IMR-90 (cell line): Measurements from ENCODE around the gene TFPI. TPM values are rescaled to one million over a fixed set of nuclear protein-coding genes. Genes with fewer than 3 reads are reported as not detected.

Experiments used
- ATAC-seq: fragments of 200-7000 bp; cut with Tn5 transposase; 2 replicates; pipeline ENCODE4 v1.9.1; 2020; ENCODE audit warnings: low read depth, mild to moderate bottlenecking, moderate library complexity
- BruUV-seq: library from RNA; stranded (reverse); fragments of 400-500 nt; replicated peaks from 2 replicates; lab custom pipeline; 2021; lab: Mats Ljungman, UMichigan
- CTCF ChIA-PET: fragments of 300-600 bp; formaldehyde crosslinking; extraction: SDS; loops from one replicate; lab custom pipeline; 2021; ENCODE audit warnings: antibody characterized with exemption; lab: Yijun Ruan, JAX
- POLR2A ChIA-PET: fragments of 300-600 bp; sonication (Branson Sonifier 250); formaldehyde crosslinking; loops from one replicate; lab custom pipeline; 2022; ENCODE audit warnings: antibody characterized with exemption; ENCODE audit not compliant: unreplicated experiment; lab: Charles Lee
- DNase-seq: peaks from one replicate; pipeline ENCODE4 v3.0.0; 2013
- H2AFZ ChIP-seq: replicated peaks from 2 replicates; pipeline ENCODE3; 2013; ENCODE audit warnings: low read length, mild to moderate bottlenecking; ENCODE audit not compliant: poor library complexity
- H2AK5ac ChIP-seq: 2 replicates; pipeline ENCODE4 v1.6.1; 2013; ENCODE audit warnings: low read depth, low read length, inconsistent platforms
- H2AK9ac ChIP-seq: replicated peaks from 2 replicates; pipeline ENCODE3; 2013; ENCODE audit warnings: mild to moderate bottlenecking, low read depth, low read length, moderate library complexity; ENCODE audit not compliant: poor library complexity
- H2BK120ac ChIP-seq: 2 replicates; pipeline ENCODE4 v1.6.1; 2013; ENCODE audit warnings: low read depth, low read length, inconsistent platforms
- H2BK15ac ChIP-seq: 3 replicates; pipeline ENCODE4 v1.6.1; 2013; ENCODE audit warnings: low read depth, low read length, inconsistent platforms
- H2BK20ac ChIP-seq: 2 replicates; pipeline ENCODE4 v1.6.1; 2013; ENCODE audit warnings: low read depth, mild to moderate bottlenecking, inconsistent platforms, low read length, moderate library complexity
- H2BK5ac ChIP-seq: 2 replicates; pipeline ENCODE4 v1.6.1; 2013; ENCODE audit warnings: mild to moderate bottlenecking, low read depth, low read length, inconsistent platforms; ENCODE audit not compliant: poor library complexity, severe bottlenecking
- H3K14ac ChIP-seq: replicated peaks from 2 replicates; pipeline ENCODE4 v1.6.1; 2013; ENCODE audit warnings: low read depth, low read length, inconsistent platforms
- H3K18ac ChIP-seq: 2 replicates; pipeline ENCODE4 v1.6.1; 2013; ENCODE audit warnings: low read depth, low read length, control low read depth
- H3K23ac ChIP-seq: 2 replicates; pipeline ENCODE4 v1.6.1; 2013; ENCODE audit warnings: low read depth, low read length, inconsistent platforms
- H3K27ac ChIP-seq: 2 replicates; pipeline ENCODE4 v1.5.1; 2013; ENCODE audit warnings: mild to moderate bottlenecking, control low read depth, low read length; ENCODE audit not compliant: insufficient read depth
- H3K27me3 ChIP-seq: 2 replicates; pipeline ENCODE4 v1.6.1; 2013; ENCODE audit warnings: low read length; ENCODE audit not compliant: control insufficient read depth, insufficient read depth
- H3K36me3 ChIP-seq: 2 replicates; pipeline ENCODE4 v1.6.1; 2013; ENCODE audit warnings: low read length, mixed read lengths; ENCODE audit not compliant: control insufficient read depth, insufficient read depth
- H3K4ac ChIP-seq: 2 replicates; pipeline ENCODE4 v1.6.1; 2013; ENCODE audit warnings: low read depth, low read length, inconsistent platforms
- H3K4me1 ChIP-seq: 2 replicates; pipeline ENCODE4 v1.6.1; 2013; ENCODE audit warnings: low read length, mixed read lengths; ENCODE audit not compliant: control insufficient read depth, insufficient read depth
- H3K4me2 ChIP-seq: 2 replicates; pipeline ENCODE4 v1.6.1; 2013; ENCODE audit warnings: low read depth, mild to moderate bottlenecking, control low read depth, low read length, moderate library complexity
- H3K4me3 ChIP-seq: 2 replicates; pipeline ENCODE4 v1.5.1; 2013; ENCODE audit warnings: low read depth, mild to moderate bottlenecking, control low read depth, low read length, moderate library complexity; ENCODE audit not compliant: insufficient read depth
- H3K56ac ChIP-seq: 2 replicates; pipeline ENCODE4 v1.6.1; 2013; ENCODE audit warnings: low read length, inconsistent platforms; ENCODE audit not compliant: insufficient read depth; ENCODE audit errors: extremely low read depth
- H3K79me1 ChIP-seq, 2 experiments: 2 replicates each; pipeline ENCODE4 v1.6.1; 2013; ENCODE audit warnings: low read length in 2 of 2, inconsistent platforms in 1 of 2, low read depth in 1 of 2
- H3K9ac ChIP-seq: 2 replicates; pipeline ENCODE4 v1.6.1; 2013; ENCODE audit warnings: low read depth, low read length, control low read depth
- H3K9me1 ChIP-seq: 2 replicates; pipeline ENCODE4 v1.6.1; 2013; ENCODE audit warnings: low read length, inconsistent platforms; ENCODE audit not compliant: insufficient read depth
- H3K9me3 ChIP-seq: 2 replicates; pipeline ENCODE4 v1.6.1; 2013; ENCODE audit warnings: low read length; ENCODE audit not compliant: control insufficient read depth, insufficient read depth
- H4K20me1 ChIP-seq: 2 replicates; pipeline ENCODE4 v1.6.1; 2013; ENCODE audit warnings: low read length, inconsistent platforms; ENCODE audit not compliant: insufficient read depth
- H4K5ac ChIP-seq: 2 replicates; pipeline ENCODE4 v1.6.1; 2013; ENCODE audit warnings: mild to moderate bottlenecking, low read depth, low read length, control low read depth
- H4K8ac ChIP-seq, 2 experiments: 2 replicates each; pipeline ENCODE4 v1.6.1; 2013; ENCODE audit warnings: low read depth in 2 of 2, low read length in 2 of 2, control low read depth in 1 of 2, inconsistent platforms in 1 of 2
- H4K91ac ChIP-seq: 2 replicates; pipeline ENCODE4 v1.6.1; 2013; ENCODE audit warnings: low read depth, low read length, inconsistent platforms; ENCODE audit not compliant: insufficient read depth
- BHLHE40 ChIP-seq: fragments of 150-350 bp; IDR thresholded peaks from 2 replicates; pipeline ENCODE4 v1.6.1; 2016; ENCODE audit warnings: mild to moderate bottlenecking, low read depth, low read length
- CEBPB ChIP-seq: IDR thresholded peaks from 2 replicates; pipeline ENCODE4 v1.6.1; 2012; ENCODE audit warnings: low read depth, low read length, improper control_type of control experiment
- CHD1 ChIP-seq: IDR thresholded peaks from 2 replicates; pipeline ENCODE4 v1.6.1; 2012; ENCODE audit warnings: low read depth, low read length, improper control_type of control experiment
- FOS ChIP-seq: fragments of 150-350 bp; IDR thresholded peaks from 2 replicates; pipeline ENCODE4 v1.6.1; 2016; ENCODE audit warnings: low read depth, low read length
- MAFK ChIP-seq: IDR thresholded peaks from 2 replicates; pipeline ENCODE4 v1.6.1; 2012; ENCODE audit warnings: low read depth, low read length, improper control_type of control experiment
- MAZ ChIP-seq: IDR thresholded peaks from 2 replicates; pipeline ENCODE4 v1.6.1; 2012; ENCODE audit warnings: low read depth, mild to moderate bottlenecking, low read length, improper control_type of control experiment, moderate library complexity, borderline replicate concordance
- MXI1 ChIP-seq: IDR thresholded peaks from 2 replicates; pipeline ENCODE4 v1.6.1; 2012; ENCODE audit warnings: low read depth, mild to moderate bottlenecking, low read length, moderate library complexity, borderline replicate concordance
- NFE2L2 ChIP-seq: fragments of 150-350 bp; IDR thresholded peaks from 2 replicates; pipeline ENCODE4 v1.6.1; 2016; ENCODE audit warnings: low read depth, mild to moderate bottlenecking, low read length
- POLR2A ChIP-seq: IDR thresholded peaks from 2 replicates; pipeline ENCODE4 v1.6.1; 2012; ENCODE audit warnings: mild to moderate bottlenecking, low read depth, low read length
- RAD21 ChIP-seq: IDR thresholded peaks from 2 replicates; pipeline ENCODE4 v1.6.1; 2012; ENCODE audit warnings: low read length, improper control_type of control experiment
- RCOR1 ChIP-seq: IDR thresholded peaks from 2 replicates; pipeline ENCODE4 v1.6.1; 2012; ENCODE audit warnings: mild to moderate bottlenecking, low read length, improper control_type of control experiment; ENCODE audit not compliant: insufficient replicate concordance
- RFX5 ChIP-seq: IDR thresholded peaks from 2 replicates; pipeline ENCODE4 v1.8.0; 2012; ENCODE audit warnings: low read depth, mild to moderate bottlenecking, low read length, moderate library complexity
- SMC3 ChIP-seq: fragments of 150-350 bp; IDR thresholded peaks from 2 replicates; pipeline ENCODE4 v1.6.1; 2016; ENCODE audit warnings: low read depth, mild to moderate bottlenecking, antibody characterized with exemption, low read length, moderate library complexity
- WGBS, 2 experiments: methylation state at CpG; one replicate each; pipeline versions ENCODE4 v1.1.5 to v1.1.7; 2013; ENCODE audit warnings: missing lambda C conversion rate in 2 of 2; ENCODE audit not compliant: insufficient read length in 1 of 2; ENCODE audit errors: extremely low coverage in 2 of 2; 5-methylcytosine and 5-hydroxymethylcytosine counted together
- dilution Hi-C: fragments of 300-500 bp; cut with HindIII; formaldehyde crosslinking; loops from one replicate; pipeline ENCODE4 v1.14.3; 2018; ENCODE audit warnings: low sequenced_read_pairs; ENCODE audit not compliant: unreplicated experiment
- in situ Hi-C: fragments of 300-500 bp; cut with MboI; formaldehyde crosslinking; loops from 3 replicates; pipeline ENCODE4 v1.14.3; 2019; ENCODE audit warnings: low sequenced_read_pairs, inconsistent platforms, mixed read lengths
- intact Hi-C: fragments of 100-400 bp; cut with micrococcal nuclease; formaldehyde crosslinking; loops from 2 replicates; pipeline ENCODE4 v1.10.0; 2022
- polyA plus RNA-seq, 3 experiments: library from polyadenylated mRNA; depleted of rRNA; stranded (reverse); fragments of >200 nt; gene quantifications; 2 replicates each; pipeline ENCODE4 v1.2.3, GENCODE V29; 2012; ENCODE audit warnings: low replicate concordance in 1 of 3
- total RNA-seq: library from RNA; depleted of rRNA; stranded (reverse); fragments of >200 nt; gene quantifications from 2 replicates; pipeline ENCODE4 v1.2.3, GENCODE V29; 2012
- TF ChIP-seq, protein P1 (sequence below): conservative IDR thresholded peaks from 2 replicates; pipeline ENCODE4 v1.5.1; 2012; ENCODE audit warnings: mild to moderate bottlenecking, low read depth, low read length, improper control_type of control experiment
- TF ChIP-seq, protein P2 (sequence below): fragments of 150-350 bp; IDR thresholded peaks from 2 replicates; pipeline ENCODE4 v1.6.1; 2017; ENCODE audit warnings: mild to moderate bottlenecking, antibody characterized with exemption, low read length, low read depth
- TF ChIP-seq, protein P3 (sequence below): fragments of 150-350 bp; IDR thresholded peaks from 2 replicates; pipeline ENCODE4 v1.6.1; 2016; ENCODE audit warnings: low read depth, mild to moderate bottlenecking, low read length, moderate library complexity, borderline replicate concordance

The TFPI gene
- total and polyA plus RNA-seq, 2 of the 4 experiments (the other 2 are of a cell fraction), result 33.9 to 83.0 TPM

GRCh38 chr2:187569042-187569441 lies 14.8 kb upstream of the TFPI start:
- H3K4me3 ChIP-seq, result no peak overlapping the region
- ATAC-seq, result no peak
- peak overlapping the region; percentile 15; the same call in 1 of the 3 replicates for H2BK15ac ChIP-seq
- H3K9me1 ChIP-seq, result no peaks in the 10 kb centered on the region
- no peak overlapping the region for H3K23ac ChIP-seq
- no peaks in the 10 kb centered on the region for H4K20me1 ChIP-seq
- no CpG with 5 or more reads among the region's 1 CpG for WGBS, 2 experiments
- no peaks in the 10 kb centered on the region for H3K36me3 ChIP-seq
- in situ Hi-C loops (no loop called here), intact Hi-C loops (no loop called here), dilution Hi-C loops (no loop called here)
- no peak overlapping the region for H2BK5ac ChIP-seq
- H2BK20ac ChIP-seq, result no peak overlapping the region
- no TSS peak for BruUV-seq
- H4K91ac ChIP-seq, result no peak overlapping the region
- no peak overlapping the region for H3K4me2 ChIP-seq
- H2AK5ac ChIP-seq, result no peak overlapping the region
- H2AFZ ChIP-seq, result no peak overlapping the region
- no peak overlapping the region for H3K56ac ChIP-seq
- H3K9me3 ChIP-seq, result peaks cover 2% of the 10 kb centered on the region; the same call in 1 of the 2 replicates
- no peak overlapping the region for H3K27ac ChIP-seq
- H3K14ac ChIP-seq, result no peak overlapping the region
- ChIA-PET POLR2A (no interaction called here), CTCF (interaction anchor here (1.4 to 1.7 kb wide), 3 partner anchors 12 to 69 kb away, joined by 3 to 7 read pairs (median 5); no protein-coding TSS in a partner anchor)
- no peak overlapping the region for H2AK9ac ChIP-seq
- no peak overlapping the region for H4K5ac ChIP-seq
- H3K79me1 ChIP-seq, result no peaks in the 10 kb centered on the region
- no peak overlapping the region for H3K18ac ChIP-seq
- H4K8ac ChIP-seq, result no peak overlapping the region
- no peak for DNase-seq
- no peaks in the 10 kb centered on the region for H3K27me3 ChIP-seq
- H3K9ac ChIP-seq, result no peak overlapping the region
- H2BK120ac ChIP-seq, result no peak overlapping the region
- no peak overlapping the region for H3K4ac ChIP-seq
- TF ChIP-seq SMC3, result no peak
- no peak for TF ChIP-seq RAD21
- no peak for TF ChIP-seq CHD1
- no peak for TF ChIP-seq RCOR1
- TF ChIP-seq, protein P1, sequence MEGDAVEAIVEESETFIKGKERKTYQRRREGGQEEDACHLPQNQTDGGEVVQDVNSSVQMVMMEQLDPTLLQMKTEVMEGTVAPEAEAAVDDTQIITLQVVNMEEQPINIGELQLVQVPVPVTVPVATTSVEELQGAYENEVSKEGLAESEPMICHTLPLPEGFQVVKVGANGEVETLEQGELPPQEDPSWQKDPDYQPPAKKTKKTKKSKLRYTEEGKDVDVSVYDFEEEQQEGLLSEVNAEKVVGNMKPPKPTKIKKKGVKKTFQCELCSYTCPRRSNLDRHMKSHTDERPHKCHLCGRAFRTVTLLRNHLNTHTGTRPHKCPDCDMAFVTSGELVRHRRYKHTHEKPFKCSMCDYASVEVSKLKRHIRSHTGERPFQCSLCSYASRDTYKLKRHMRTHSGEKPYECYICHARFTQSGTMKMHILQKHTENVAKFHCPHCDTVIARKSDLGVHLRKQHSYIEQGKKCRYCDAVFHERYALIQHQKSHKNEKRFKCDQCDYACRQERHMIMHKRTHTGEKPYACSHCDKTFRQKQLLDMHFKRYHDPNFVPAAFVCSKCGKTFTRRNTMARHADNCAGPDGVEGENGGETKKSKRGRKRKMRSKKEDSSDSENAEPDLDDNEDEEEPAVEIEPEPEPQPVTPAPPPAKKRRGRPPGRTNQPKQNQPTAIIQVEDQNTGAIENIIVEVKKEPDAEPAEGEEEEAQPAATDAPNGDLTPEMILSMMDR, result no peak
- TF ChIP-seq MXI1, result no peak
- TF ChIP-seq NFE2L2, result no peak
- no peak for TF ChIP-seq BHLHE40
- no peak for TF ChIP-seq MAFK
- no peak for TF ChIP-seq POLR2A
- TF ChIP-seq FOS, result no peak
- TF ChIP-seq, protein P2, sequence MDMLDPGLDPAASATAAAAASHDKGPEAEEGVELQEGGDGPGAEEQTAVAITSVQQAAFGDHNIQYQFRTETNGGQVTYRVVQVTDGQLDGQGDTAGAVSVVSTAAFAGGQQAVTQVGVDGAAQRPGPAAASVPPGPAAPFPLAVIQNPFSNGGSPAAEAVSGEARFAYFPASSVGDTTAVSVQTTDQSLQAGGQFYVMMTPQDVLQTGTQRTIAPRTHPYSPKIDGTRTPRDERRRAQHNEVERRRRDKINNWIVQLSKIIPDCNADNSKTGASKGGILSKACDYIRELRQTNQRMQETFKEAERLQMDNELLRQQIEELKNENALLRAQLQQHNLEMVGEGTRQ, result no peak
- TF ChIP-seq, protein P3, sequence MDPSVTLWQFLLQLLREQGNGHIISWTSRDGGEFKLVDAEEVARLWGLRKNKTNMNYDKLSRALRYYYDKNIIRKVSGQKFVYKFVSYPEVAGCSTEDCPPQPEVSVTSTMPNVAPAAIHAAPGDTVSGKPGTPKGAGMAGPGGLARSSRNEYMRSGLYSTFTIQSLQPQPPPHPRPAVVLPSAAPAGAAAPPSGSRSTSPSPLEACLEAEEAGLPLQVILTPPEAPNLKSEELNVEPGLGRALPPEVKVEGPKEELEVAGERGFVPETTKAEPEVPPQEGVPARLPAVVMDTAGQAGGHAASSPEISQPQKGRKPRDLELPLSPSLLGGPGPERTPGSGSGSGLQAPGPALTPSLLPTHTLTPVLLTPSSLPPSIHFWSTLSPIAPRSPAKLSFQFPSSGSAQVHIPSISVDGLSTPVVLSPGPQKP, result no peak
- TF ChIP-seq CEBPB, result no peak
- no peak for TF ChIP-seq RFX5
- TF ChIP-seq MAZ, result no peak
- no peaks in the 10 kb centered on the region; the same call in 1 of the 2 replicates for H3K4me1 ChIP-seq
